Osteocyte (in vitro differentiated cells): ENCODE measurements around the gene CEMIP2. TPM values are rescaled to one million over a fixed set of nuclear protein-coding genes. Genes with fewer than 3 reads are reported as not detected.

Experiments used
- DNase-seq: peaks from one replicate; pipeline ENCODE4 v3.0.0; 2021; ENCODE audit warnings: mixed read lengths; ENCODE audit not compliant: unreplicated experiment; ENCODE audit errors: extremely low spot score
- H3K27ac Mint-ChIP-seq: one replicate; pipeline ENCODE4 v1.8.0; 2021; ENCODE audit warnings: mild to moderate bottlenecking, mixed read lengths; ENCODE audit not compliant: unreplicated experiment
- H3K27me3 Mint-ChIP-seq: one replicate; pipeline ENCODE4 v1.8.0; 2021; ENCODE audit warnings: mixed read lengths; ENCODE audit not compliant: unreplicated experiment
- H3K36me3 Mint-ChIP-seq: one replicate; pipeline ENCODE4 v1.8.0; 2021; ENCODE audit warnings: mixed read lengths; ENCODE audit not compliant: unreplicated experiment
- H3K4me1 Mint-ChIP-seq: one replicate; pipeline ENCODE4 v1.8.0; 2021; ENCODE audit warnings: mixed read lengths; ENCODE audit not compliant: unreplicated experiment
- H3K4me3 Mint-ChIP-seq: one replicate; pipeline ENCODE4 v1.8.0; 2021; ENCODE audit warnings: mild to moderate bottlenecking, moderate library complexity, mixed read lengths; ENCODE audit not compliant: unreplicated experiment
- H3K9me3 Mint-ChIP-seq: one replicate; pipeline ENCODE4 v1.8.0; 2021; ENCODE audit warnings: mixed read lengths; ENCODE audit not compliant: unreplicated experiment
- CTCF ChIP-seq: fragments of 200-600 bp; sonication (generic); IDR thresholded peaks from 2 replicates; pipeline ENCODE4 v1.5.0; 2021; ENCODE audit warnings: antibody characterized with exemption, mild to moderate bottlenecking, moderate library complexity
- total RNA-seq: library from RNA; stranded (reverse); gene quantifications from 2 replicates; pipeline ENCODE4 v1.2.1, GENCODE V29; 2021

CEMIP2 gene
- total RNA-seq, 1 donor from 2014 or later = 20.9 TPM

- no peak for TF ChIP-seq CTCF
- H3K36me3 Mint-ChIP-seq = no peaks in the 10 kb centered on the region
- no peak overlapping the region for H3K27ac Mint-ChIP-seq
These were observed 130.4 kb downstream of the CEMIP2 start for GRCh38 chr9:71637926-71638325.

GRCh38 chr9:71637375-71637774 lies 130.9 kb downstream of the CEMIP2 start:
- H3K4me3 Mint-ChIP-seq = no peak overlapping the region
- no peak overlapping the region for H3K27ac Mint-ChIP-seq
- DNase-seq = no peak

More at GRCh38 chr9:71637926-71638325, 130.4 kb downstream of the CEMIP2 start:
- Mint-ChIP-seq H3K4me1 (no peaks in the 10 kb centered on the region), H3K9me3 (no peaks in the 10 kb centered on the region), H3K4me3 (no peak overlapping the region), H3K27me3 (peaks cover 34% of the 10 kb centered on the region)
- DNase-seq = no peak

GRCh38 chr9:71636143-71636839 lies 132.0 kb downstream of the CEMIP2 start:
- no peaks in the 10 kb centered on the region for H3K4me1 Mint-ChIP-seq
- no peak for DNase-seq
- TF ChIP-seq CTCF = no peak
- H3K4me3 Mint-ChIP-seq = no peak overlapping the region
- no peaks in the 10 kb centered on the region for H3K9me3 Mint-ChIP-seq
- peaks cover 34% of the 10 kb centered on the region for H3K27me3 Mint-ChIP-seq
- H3K27ac Mint-ChIP-seq = no peak overlapping the region
- no peaks in the 10 kb centered on the region for H3K36me3 Mint-ChIP-seq

More at GRCh38 chr9:71637375-71637774, 130.9 kb downstream of the CEMIP2 start:
- Mint-ChIP-seq H3K9me3 (no peaks in the 10 kb centered on the region), H3K4me1 (no peaks in the 10 kb centered on the region), H3K36me3 (no peaks in the 10 kb centered on the region), H3K27me3 (peaks cover 34% of the 10 kb centered on the region)
- TF ChIP-seq CTCF = no peak

GRCh38 chr9:71634752-71635151 lies 133.6 kb downstream of the CEMIP2 start:
- TF ChIP-seq CTCF = no peak
- H3K27ac Mint-ChIP-seq = no peak overlapping the region
- DNase-seq = no peak
- H3K9me3 Mint-ChIP-seq = no peaks in the 10 kb centered on the region
- H3K27me3 Mint-ChIP-seq = peaks cover 36% of the 10 kb centered on the region
- H3K4me3 Mint-ChIP-seq = no peak overlapping the region
- no peaks in the 10 kb centered on the region for H3K4me1 Mint-ChIP-seq
- H3K36me3 Mint-ChIP-seq = no peaks in the 10 kb centered on the region

Other genes with a start within 250 kb of the CEMIP2 start
- 15.6 and 16.2 TPM in 2 replicates for gene ABHD17B, start 142.7 kb upstream of the CEMIP2 start, total RNA-seq
- 10.8 and 11.6 TPM in 2 replicates for gene C9orf85, start 143.1 kb upstream of the CEMIP2 start, total RNA-seq